Mesenchymal stem cell (in vitro differentiated cells and primary cell): Measurements from ENCODE around the gene CTSH.

ENCODE experiments used
- DNase-seq: peaks from one replicate; pipeline ENCODE4 v3.0.0-alpha.2; 2013
- H2AFZ ChIP-seq: one replicate; pipeline ENCODE4 v1.6.1; 2013; ENCODE audit warnings: low read depth, mild to moderate bottlenecking, control low read depth, inconsistent platforms, low read length, moderate library complexity
- H2AK5ac ChIP-seq: 2 replicates; pipeline ENCODE4 v1.6.1; 2013; ENCODE audit warnings: low read length, moderate library complexity, mild to moderate bottlenecking, inconsistent platforms; ENCODE audit not compliant: severe bottlenecking
- H2BK120ac ChIP-seq: one replicate; pipeline ENCODE4 v1.6.1; 2013; ENCODE audit warnings: low read depth, mild to moderate bottlenecking, inconsistent platforms, low read length, moderate library complexity
- H2BK12ac ChIP-seq, 2 experiments: one replicate each; pipeline ENCODE4 v1.6.1; 2013; ENCODE audit warnings: inconsistent platforms in 2 of 2, low read length in 2 of 2, mild to moderate bottlenecking in 2 of 2, moderate library complexity in 2 of 2, control low read depth in 1 of 2
- H2BK15ac ChIP-seq: one replicate; pipeline ENCODE4 v1.6.1; 2013; ENCODE audit warnings: mild to moderate bottlenecking, low read depth, inconsistent platforms; ENCODE audit not compliant: poor library complexity, severe bottlenecking
- H2BK5ac ChIP-seq: 2 replicates; pipeline ENCODE4 v1.6.1; 2013; ENCODE audit warnings: low read depth, mild to moderate bottlenecking, low read length, control low read depth, inconsistent platforms; ENCODE audit not compliant: poor library complexity, severe bottlenecking
- H3K14ac ChIP-seq, 2 experiments: one replicate each; pipeline ENCODE4 v1.6.1; 2013; ENCODE audit warnings: inconsistent platforms in 2 of 2, low read length in 2 of 2, control low read depth in 1 of 2, mild to moderate bottlenecking in 1 of 2, moderate library complexity in 1 of 2
- H3K18ac ChIP-seq, 2 experiments: one replicate each; pipeline ENCODE4 v1.6.1; 2013; ENCODE audit warnings: inconsistent platforms in 2 of 2, low read length in 2 of 2, control low read depth in 1 of 2, low read depth in 1 of 2, mild to moderate bottlenecking in 1 of 2
- H3K23ac ChIP-seq, 2 experiments: one replicate each; pipeline ENCODE4 v1.6.1; 2013; ENCODE audit warnings: inconsistent platforms in 2 of 2, low read length in 2 of 2, mild to moderate bottlenecking in 2 of 2, moderate library complexity in 2 of 2, control low read depth in 1 of 2
- H3K27ac ChIP-seq: 2 replicates; pipeline ENCODE4 v1.5.1; 2013; ENCODE audit warnings: mild to moderate bottlenecking, moderate library complexity, low read length, control low read depth, inconsistent platforms; ENCODE audit not compliant: poor library complexity, severe bottlenecking
- H3K27me3 ChIP-seq, 2 experiments: 2 replicates each; pipeline versions ENCODE4 v1.6.1 to v1.7.0; 2013; ENCODE audit warnings: low read length in 2 of 2, mild to moderate bottlenecking in 2 of 2, moderate library complexity in 2 of 2, control low read depth in 1 of 2, inconsistent platforms in 1 of 2; ENCODE audit not compliant: control insufficient read depth in 1 of 2, insufficient read depth in 1 of 2
- H3K36me3 ChIP-seq, 2 experiments: 2 replicates each; pipeline versions ENCODE4 v1.6.1 to v1.7.0; 2013; ENCODE audit warnings: low read length in 2 of 2, control low read depth in 1 of 2, inconsistent platforms in 1 of 2, low read depth in 1 of 2, mild to moderate bottlenecking in 1 of 2; ENCODE audit not compliant: insufficient read depth in 2 of 2, control insufficient read depth in 1 of 2
- H3K4ac ChIP-seq, 2 experiments: one replicate each; pipeline ENCODE4 v1.6.1; 2013; ENCODE audit warnings: inconsistent platforms in 2 of 2, low read length in 2 of 2, mild to moderate bottlenecking in 2 of 2, moderate library complexity in 2 of 2, control low read depth in 1 of 2, low read depth in 1 of 2
- H3K4me1 ChIP-seq: 2 replicates; pipeline ENCODE4 v1.6.1; 2013; ENCODE audit warnings: low read depth, low read length, control low read depth; ENCODE audit not compliant: control insufficient read depth, insufficient read depth
- H3K4me2 ChIP-seq: 2 replicates; pipeline ENCODE4 v1.6.1; 2013; ENCODE audit warnings: low read length, mild to moderate bottlenecking, inconsistent platforms; ENCODE audit not compliant: poor library complexity, severe bottlenecking
- H3K4me3 ChIP-seq, 2 experiments: 2 replicates each; pipeline versions ENCODE4 v1.5.1 to v1.7.0; 2013; ENCODE audit warnings: low read length in 2 of 2, mild to moderate bottlenecking in 2 of 2, control low read depth in 1 of 2, low read depth in 1 of 2; ENCODE audit not compliant: insufficient read depth in 1 of 2
- H3K79me1 ChIP-seq: replicated peaks from 2 replicates; pipeline ENCODE4 v1.6.1; 2013; ENCODE audit warnings: mild to moderate bottlenecking, control low read depth, low read length, inconsistent platforms; ENCODE audit not compliant: poor library complexity, severe bottlenecking
- H3K9ac ChIP-seq: 2 replicates; pipeline ENCODE4 v1.7.0; 2013; ENCODE audit warnings: mild to moderate bottlenecking, low read length, moderate library complexity
- H3K9me3 ChIP-seq: 2 replicates; pipeline ENCODE4 v1.7.0; 2013; ENCODE audit warnings: mild to moderate bottlenecking, low read length; ENCODE audit not compliant: control insufficient read depth
- H4K8ac ChIP-seq: one replicate; pipeline ENCODE4 v1.6.1; 2013; ENCODE audit warnings: inconsistent platforms, mild to moderate bottlenecking, low read length, moderate library complexity
- H4K91ac ChIP-seq: one replicate; pipeline ENCODE4 v1.6.1; 2013; ENCODE audit warnings: mild to moderate bottlenecking, low read length, inconsistent platforms
- WGBS: methylation state at CpG from one replicate; pipeline ENCODE4 v1.1.7; 2013; ENCODE audit warnings: mixed read lengths; 5-methylcytosine and 5-hydroxymethylcytosine counted together

CTSH gene

DNA sequence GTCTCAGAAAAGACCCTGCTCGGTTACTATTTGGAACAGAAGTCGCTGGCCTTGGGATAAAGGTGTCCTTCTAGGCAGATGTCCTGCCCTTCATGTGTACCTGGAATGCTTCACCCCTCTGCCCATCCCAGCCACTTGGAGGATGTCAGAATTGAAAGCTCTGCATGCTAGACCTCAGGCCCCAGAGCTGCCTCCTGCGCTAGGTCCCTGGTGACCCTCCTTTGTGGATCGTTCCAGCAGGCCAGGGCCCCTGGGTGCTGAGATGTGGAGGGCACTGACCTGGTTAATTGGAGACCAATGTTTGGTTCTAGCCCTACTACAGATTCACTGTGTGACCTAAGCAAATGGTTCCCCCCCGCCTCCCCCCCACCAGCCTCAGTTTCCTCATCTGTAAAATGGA lies 2.7 kb upstream of the CTSH start:
- H2AK5ac ChIP-seq, result no peak overlapping the region
- no peak overlapping the region for H4K91ac ChIP-seq
- no peak overlapping the region for H2BK120ac ChIP-seq
- no peak overlapping the region for H2AFZ ChIP-seq
- H3K9me3 ChIP-seq, result no peaks in the 10 kb centered on the region
- no peak overlapping the region for H3K9ac ChIP-seq
- no peak for DNase-seq
- H3K36me3 ChIP-seq, result no peaks in the 10 kb centered on the region
- H4K8ac ChIP-seq, result no peak overlapping the region
- no peak overlapping the region for H2BK15ac ChIP-seq
- no peak overlapping the region for H3K4me2 ChIP-seq
- H2BK12ac ChIP-seq, result no peak overlapping the region
- H3K14ac ChIP-seq, result no peak overlapping the region
- WGBS, result 92% methylated on average over 4 of the region's 5 CpGs
- no peak overlapping the region for H3K18ac ChIP-seq
- no peaks in the 10 kb centered on the region for H3K79me1 ChIP-seq
- H3K27me3 ChIP-seq, result peaks cover 28 to 30% of the 10 kb centered on the region in 2 experiments
- H3K27ac ChIP-seq, result no peak overlapping the region
- no peak overlapping the region for H3K4ac ChIP-seq
- no peak overlapping the region for H3K23ac ChIP-seq
- no peak overlapping the region for H3K4me3 ChIP-seq
- peaks cover 25% of the 10 kb centered on the region for H3K4me1 ChIP-seq
- no peak overlapping the region for H2BK5ac ChIP-seq

DNA sequence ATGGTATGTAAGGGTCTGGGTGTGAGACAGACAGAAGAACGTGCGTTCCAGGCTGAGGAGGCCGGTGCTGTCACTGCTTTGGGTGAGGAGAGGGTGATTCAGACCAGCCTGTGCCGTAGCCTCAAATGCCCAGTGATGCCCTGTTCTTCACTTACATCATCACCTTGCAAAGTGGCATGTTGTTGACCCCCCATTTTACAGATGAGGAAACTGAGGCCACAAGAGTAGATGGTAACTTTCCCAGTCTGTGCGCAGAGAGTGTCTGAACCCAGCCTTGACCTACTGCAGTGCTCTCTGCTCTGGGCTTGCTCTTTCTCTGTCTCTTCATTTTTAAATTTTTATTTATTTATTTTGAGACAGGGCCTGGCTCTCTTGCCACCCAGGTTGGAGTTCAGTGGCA lies 1.6 kb upstream of the CTSH start:
- Histone ChIP-seq H2BK15ac (no peak overlapping the region), H3K4me1 (peaks cover 21% of the 10 kb centered on the region), H2BK12ac (no peak overlapping the region), H3K79me1 (no peaks in the 10 kb centered on the region), H4K91ac (no peak overlapping the region), H2BK120ac (no peak overlapping the region), H3K4me2 (no peak overlapping the region), H2AFZ (no peak overlapping the region), H3K23ac (no peak overlapping the region), H2BK5ac (no peak overlapping the region), H3K36me3 (no peaks in the 10 kb centered on the region), H3K9me3 (no peaks in the 10 kb centered on the region), H3K14ac (no peak overlapping the region), H3K27ac (no peak overlapping the region), H3K18ac (no peak overlapping the region), H3K27me3 (peaks cover 28 to 30% of the 10 kb centered on the region in 2 experiments), H4K8ac (no peak overlapping the region), H2AK5ac (no peak overlapping the region), H3K4me3 (no peak overlapping the region), H3K4ac (no peak overlapping the region), H3K9ac (no peak overlapping the region)
- no peak for DNase-seq
- 75% methylated on average over 5 of the region's 5 CpGs for WGBS

DNA sequence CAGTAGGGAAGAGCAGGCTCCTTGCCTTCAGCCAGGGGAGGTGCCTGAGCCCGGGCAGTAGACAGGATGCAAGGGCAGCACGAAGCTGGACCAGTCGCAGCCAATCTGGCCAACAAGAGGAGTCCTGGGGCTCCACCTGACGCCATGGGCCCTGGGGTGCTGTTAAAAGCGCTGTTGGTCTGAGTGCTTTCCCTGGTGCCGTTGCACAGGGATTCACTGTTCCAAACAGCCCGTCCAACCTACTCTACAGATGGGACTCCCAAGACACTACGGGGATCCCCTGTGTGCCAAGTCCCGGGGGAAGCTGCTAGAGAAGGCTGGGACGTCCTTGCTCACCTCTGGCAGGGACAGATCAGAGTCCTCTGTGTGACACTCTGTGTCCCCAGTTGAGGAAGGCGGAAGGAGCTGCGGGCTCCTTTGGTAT lies 632 bp downstream of the CTSH start:
- no peak overlapping the region for H2AK5ac ChIP-seq
- no peak overlapping the region for H2AFZ ChIP-seq
- no peak overlapping the region for H4K8ac ChIP-seq
- peaks cover 19% of the 10 kb centered on the region for H3K4me1 ChIP-seq
- no peak overlapping the region for H2BK5ac ChIP-seq
- H2BK15ac ChIP-seq, result peak overlapping the region; percentile 26
- H4K91ac ChIP-seq, result peak overlapping the region; percentile 6
- H3K27ac ChIP-seq, result no peak overlapping the region
- no peak overlapping the region for H3K14ac ChIP-seq
- DNase-seq, result no peak
- H3K9ac ChIP-seq, result peak overlapping the region; percentile 70
- no peaks in the 10 kb centered on the region for H3K9me3 ChIP-seq
- H3K79me1 ChIP-seq, result no peaks in the 10 kb centered on the region
- peaks cover 28 to 30% of the 10 kb centered on the region in 2 experiments for H3K27me3 ChIP-seq
- H3K18ac ChIP-seq, result peak overlapping the region; percentile 81 to 85
- WGBS, result 59% methylated on average over 12 of the region's 12 CpGs
- H2BK120ac ChIP-seq, result no peak overlapping the region
- peak overlapping the region in 1 of 2 experiments; percentile 2 for H3K23ac ChIP-seq
- H3K36me3 ChIP-seq, result no peaks in the 10 kb centered on the region
- peak overlapping the region in 1 of 2 experiments; percentile 71 for H3K4me3 ChIP-seq
- peak overlapping the region in 1 of 2 experiments; percentile 15 for H2BK12ac ChIP-seq
- H3K4ac ChIP-seq, result no peak overlapping the region
- peak overlapping the region; percentile 91 for H3K4me2 ChIP-seq

DNA sequence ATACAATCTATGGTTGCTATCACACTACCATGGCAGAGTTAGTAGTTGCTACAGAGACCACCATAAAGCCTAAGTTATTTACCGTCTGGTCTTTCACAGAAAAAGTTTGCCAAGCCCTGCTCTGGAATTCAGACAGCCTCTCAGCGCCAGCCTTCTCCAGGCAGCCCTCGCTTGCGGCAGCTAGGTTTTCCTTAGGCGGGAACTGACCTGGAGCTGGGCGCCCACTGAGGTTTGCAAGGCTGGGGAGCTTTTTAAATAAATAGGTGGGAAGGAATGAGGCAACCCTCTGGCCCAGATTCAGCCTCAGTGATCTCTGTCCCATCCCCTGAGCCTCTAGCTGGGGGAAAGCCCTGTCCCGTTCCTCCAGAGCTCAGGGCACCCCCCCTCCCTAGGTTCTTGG lies 1.2 kb downstream of the CTSH start:
- no peak overlapping the region for H4K8ac ChIP-seq
- peak overlapping the region; percentile 26 for H2BK15ac ChIP-seq
- H2BK5ac ChIP-seq, result no peak overlapping the region
- no peak overlapping the region for H3K27ac ChIP-seq
- H4K91ac ChIP-seq, result no peak overlapping the region
- no peak overlapping the region for H3K4ac ChIP-seq
- no peak overlapping the region for H3K4me3 ChIP-seq
- no peak for DNase-seq
- no peak overlapping the region for H2AK5ac ChIP-seq
- H2BK120ac ChIP-seq, result no peak overlapping the region
- H3K27me3 ChIP-seq, result peaks cover 28 to 30% of the 10 kb centered on the region in 2 experiments
- H3K9ac ChIP-seq, result no peak overlapping the region
- H3K23ac ChIP-seq, result no peak overlapping the region
- H3K79me1 ChIP-seq, result no peaks in the 10 kb centered on the region
- peaks cover 19% of the 10 kb centered on the region for H3K4me1 ChIP-seq
- H3K4me2 ChIP-seq, result no peak overlapping the region
- H3K9me3 ChIP-seq, result no peaks in the 10 kb centered on the region
- WGBS, result 80% methylated on average over 7 of the region's 7 CpGs
- H3K36me3 ChIP-seq, result no peaks in the 10 kb centered on the region
- no peak overlapping the region for H3K14ac ChIP-seq
- H2BK12ac ChIP-seq, result no peak overlapping the region
- H2AFZ ChIP-seq, result no peak overlapping the region
- H3K18ac ChIP-seq, result no peak overlapping the region
